IMR-90 (cell line): ENCODE data around the gene FAM114A2. TPM values are rescaled to one million over a fixed set of nuclear protein-coding genes. Genes with fewer than 3 reads are reported as not detected.

Experiments
- ATAC-seq: fragments of 200-7000 bp; cut with Tn5 transposase; 2 replicates; pipeline ENCODE4 v1.9.1; 2020; ENCODE audit warnings: low read depth, mild to moderate bottlenecking, moderate library complexity
- BruUV-seq: library from RNA; stranded (reverse); fragments of 400-500 nt; replicated peaks from 2 replicates; lab custom pipeline; 2021; lab: Mats Ljungman, UMichigan
- CTCF ChIA-PET: fragments of 300-600 bp; formaldehyde crosslinking; extraction: SDS; loops from one replicate; lab custom pipeline; 2021; ENCODE audit warnings: antibody characterized with exemption; lab: Yijun Ruan, JAX
- POLR2A ChIA-PET: fragments of 300-600 bp; sonication (Branson Sonifier 250); formaldehyde crosslinking; loops from one replicate; lab custom pipeline; 2022; ENCODE audit warnings: antibody characterized with exemption; ENCODE audit not compliant: unreplicated experiment; lab: Charles Lee
- DNase-seq: peaks from one replicate; pipeline ENCODE4 v3.0.0; 2013
- H2AFZ ChIP-seq: replicated peaks from 2 replicates; pipeline ENCODE3; 2013; ENCODE audit warnings: low read length, mild to moderate bottlenecking; ENCODE audit not compliant: poor library complexity
- H2AK5ac ChIP-seq: 2 replicates; pipeline ENCODE4 v1.6.1; 2013; ENCODE audit warnings: low read depth, low read length, inconsistent platforms
- H2AK9ac ChIP-seq: replicated peaks from 2 replicates; pipeline ENCODE3; 2013; ENCODE audit warnings: mild to moderate bottlenecking, low read depth, low read length, moderate library complexity; ENCODE audit not compliant: poor library complexity
- H2BK120ac ChIP-seq: 2 replicates; pipeline ENCODE4 v1.6.1; 2013; ENCODE audit warnings: low read depth, low read length, inconsistent platforms
- H2BK15ac ChIP-seq: 3 replicates; pipeline ENCODE4 v1.6.1; 2013; ENCODE audit warnings: low read depth, low read length, inconsistent platforms
- H2BK20ac ChIP-seq: 2 replicates; pipeline ENCODE4 v1.6.1; 2013; ENCODE audit warnings: low read depth, mild to moderate bottlenecking, inconsistent platforms, low read length, moderate library complexity
- H2BK5ac ChIP-seq: 2 replicates; pipeline ENCODE4 v1.6.1; 2013; ENCODE audit warnings: mild to moderate bottlenecking, low read depth, low read length, inconsistent platforms; ENCODE audit not compliant: poor library complexity, severe bottlenecking
- H3K14ac ChIP-seq: replicated peaks from 2 replicates; pipeline ENCODE4 v1.6.1; 2013; ENCODE audit warnings: low read depth, low read length, inconsistent platforms
- H3K18ac ChIP-seq: 2 replicates; pipeline ENCODE4 v1.6.1; 2013; ENCODE audit warnings: low read depth, low read length, control low read depth
- H3K23ac ChIP-seq: 2 replicates; pipeline ENCODE4 v1.6.1; 2013; ENCODE audit warnings: low read depth, low read length, inconsistent platforms
- H3K27ac ChIP-seq: 2 replicates; pipeline ENCODE4 v1.5.1; 2013; ENCODE audit warnings: mild to moderate bottlenecking, control low read depth, low read length; ENCODE audit not compliant: insufficient read depth
- H3K27me3 ChIP-seq: 2 replicates; pipeline ENCODE4 v1.6.1; 2013; ENCODE audit warnings: low read length; ENCODE audit not compliant: control insufficient read depth, insufficient read depth
- H3K36me3 ChIP-seq: 2 replicates; pipeline ENCODE4 v1.6.1; 2013; ENCODE audit warnings: low read length, mixed read lengths; ENCODE audit not compliant: control insufficient read depth, insufficient read depth
- H3K4ac ChIP-seq: 2 replicates; pipeline ENCODE4 v1.6.1; 2013; ENCODE audit warnings: low read depth, low read length, inconsistent platforms
- H3K4me1 ChIP-seq: 2 replicates; pipeline ENCODE4 v1.6.1; 2013; ENCODE audit warnings: low read length, mixed read lengths; ENCODE audit not compliant: control insufficient read depth, insufficient read depth
- H3K4me2 ChIP-seq: 2 replicates; pipeline ENCODE4 v1.6.1; 2013; ENCODE audit warnings: low read depth, mild to moderate bottlenecking, control low read depth, low read length, moderate library complexity
- H3K4me3 ChIP-seq: 2 replicates; pipeline ENCODE4 v1.5.1; 2013; ENCODE audit warnings: low read depth, mild to moderate bottlenecking, control low read depth, low read length, moderate library complexity; ENCODE audit not compliant: insufficient read depth
- H3K56ac ChIP-seq: 2 replicates; pipeline ENCODE4 v1.6.1; 2013; ENCODE audit warnings: low read length, inconsistent platforms; ENCODE audit not compliant: insufficient read depth; ENCODE audit errors: extremely low read depth
- H3K79me1 ChIP-seq, 2 experiments: 2 replicates each; pipeline ENCODE4 v1.6.1; 2013; ENCODE audit warnings: low read length in 2 of 2, inconsistent platforms in 1 of 2, low read depth in 1 of 2
- H3K9ac ChIP-seq: 2 replicates; pipeline ENCODE4 v1.6.1; 2013; ENCODE audit warnings: low read depth, low read length, control low read depth
- H3K9me1 ChIP-seq: 2 replicates; pipeline ENCODE4 v1.6.1; 2013; ENCODE audit warnings: low read length, inconsistent platforms; ENCODE audit not compliant: insufficient read depth
- H3K9me3 ChIP-seq: 2 replicates; pipeline ENCODE4 v1.6.1; 2013; ENCODE audit warnings: low read length; ENCODE audit not compliant: control insufficient read depth, insufficient read depth
- H4K20me1 ChIP-seq: 2 replicates; pipeline ENCODE4 v1.6.1; 2013; ENCODE audit warnings: low read length, inconsistent platforms; ENCODE audit not compliant: insufficient read depth
- H4K5ac ChIP-seq: 2 replicates; pipeline ENCODE4 v1.6.1; 2013; ENCODE audit warnings: mild to moderate bottlenecking, low read depth, low read length, control low read depth
- H4K8ac ChIP-seq, 2 experiments: 2 replicates each; pipeline ENCODE4 v1.6.1; 2013; ENCODE audit warnings: low read depth in 2 of 2, low read length in 2 of 2, control low read depth in 1 of 2, inconsistent platforms in 1 of 2
- H4K91ac ChIP-seq: 2 replicates; pipeline ENCODE4 v1.6.1; 2013; ENCODE audit warnings: low read depth, low read length, inconsistent platforms; ENCODE audit not compliant: insufficient read depth
- BHLHE40 ChIP-seq: fragments of 150-350 bp; IDR thresholded peaks from 2 replicates; pipeline ENCODE4 v1.6.1; 2016; ENCODE audit warnings: mild to moderate bottlenecking, low read depth, low read length
- CEBPB ChIP-seq: IDR thresholded peaks from 2 replicates; pipeline ENCODE4 v1.6.1; 2012; ENCODE audit warnings: low read depth, low read length, improper control_type of control experiment
- MAFK ChIP-seq: IDR thresholded peaks from 2 replicates; pipeline ENCODE4 v1.6.1; 2012; ENCODE audit warnings: low read depth, low read length, improper control_type of control experiment
- MXI1 ChIP-seq: IDR thresholded peaks from 2 replicates; pipeline ENCODE4 v1.6.1; 2012; ENCODE audit warnings: low read depth, mild to moderate bottlenecking, low read length, moderate library complexity, borderline replicate concordance
- NFE2L2 ChIP-seq: fragments of 150-350 bp; IDR thresholded peaks from 2 replicates; pipeline ENCODE4 v1.6.1; 2016; ENCODE audit warnings: low read depth, mild to moderate bottlenecking, low read length
- RCOR1 ChIP-seq: IDR thresholded peaks from 2 replicates; pipeline ENCODE4 v1.6.1; 2012; ENCODE audit warnings: mild to moderate bottlenecking, low read length, improper control_type of control experiment; ENCODE audit not compliant: insufficient replicate concordance
- SMC3 ChIP-seq: fragments of 150-350 bp; IDR thresholded peaks from 2 replicates; pipeline ENCODE4 v1.6.1; 2016; ENCODE audit warnings: low read depth, mild to moderate bottlenecking, antibody characterized with exemption, low read length, moderate library complexity
- WGBS, 2 experiments: methylation state at CpG; one replicate each; pipeline versions ENCODE4 v1.1.5 to v1.1.7; 2013; ENCODE audit warnings: missing lambda C conversion rate in 2 of 2; ENCODE audit not compliant: insufficient read length in 1 of 2; ENCODE audit errors: extremely low coverage in 2 of 2; 5-methylcytosine and 5-hydroxymethylcytosine counted together
- dilution Hi-C: fragments of 300-500 bp; cut with HindIII; formaldehyde crosslinking; loops from one replicate; pipeline ENCODE4 v1.14.3; 2018; ENCODE audit warnings: low sequenced_read_pairs; ENCODE audit not compliant: unreplicated experiment
- in situ Hi-C: fragments of 300-500 bp; cut with MboI; formaldehyde crosslinking; loops from 3 replicates; pipeline ENCODE4 v1.14.3; 2019; ENCODE audit warnings: low sequenced_read_pairs, inconsistent platforms, mixed read lengths
- intact Hi-C: fragments of 100-400 bp; cut with micrococcal nuclease; formaldehyde crosslinking; loops from 2 replicates; pipeline ENCODE4 v1.10.0; 2022
- polyA plus RNA-seq, 3 experiments: library from polyadenylated mRNA; depleted of rRNA; stranded (reverse); fragments of >200 nt; gene quantifications; 2 replicates each; pipeline ENCODE4 v1.2.3, GENCODE V29; 2012; ENCODE audit warnings: low replicate concordance in 1 of 3
- total RNA-seq: library from RNA; depleted of rRNA; stranded (reverse); fragments of >200 nt; gene quantifications from 2 replicates; pipeline ENCODE4 v1.2.3, GENCODE V29; 2012

FAM114A2 gene
- total and polyA plus RNA-seq, 2 of the 4 experiments (the other 2 are of a cell fraction): 13.2 to 41.2 TPM

DNA sequence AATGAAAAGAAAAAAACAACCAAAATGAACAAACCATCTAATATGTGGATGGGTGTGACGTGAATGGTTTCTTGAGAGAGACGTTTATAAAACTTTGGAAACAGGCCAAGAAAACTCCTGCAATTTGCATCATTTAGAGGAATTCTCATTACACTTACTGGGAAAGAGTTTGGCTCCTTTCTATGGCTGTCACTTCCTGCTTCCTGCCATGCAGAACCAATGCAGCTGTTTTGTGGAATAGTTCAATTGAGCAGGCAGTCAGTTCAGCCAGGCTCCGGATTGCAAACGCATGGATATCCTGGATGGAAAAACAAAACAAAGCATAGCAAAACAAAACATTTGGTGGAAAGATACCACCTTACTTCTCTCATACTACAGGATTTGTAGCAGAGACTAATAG lies 36.6 kb downstream of the FAM114A2 start:
- BruUV-seq: no TSS peak
- CTCF ChIA-PET: interaction anchor here (0.9 kb wide), 1 partner anchor 22 kb away, joined by 4 read pairs; no protein-coding TSS in a partner anchor

More for the DNA sequence above, 36.6 kb downstream of the FAM114A2 start:
- H3K36me3 ChIP-seq: 0 out of 2 replicates have a peak, but pooled peaks cover 2% of the 10 kb centered on the region
- H2BK20ac ChIP-seq: no peak overlapping the region
- no peaks in the 10 kb centered on the region for H3K9me1 ChIP-seq
- H3K4ac ChIP-seq: no peak overlapping the region
- no peak overlapping the region for H3K14ac ChIP-seq
- H2AK9ac ChIP-seq: no peak overlapping the region
- no peak overlapping the region for H2BK15ac ChIP-seq
- H2AFZ ChIP-seq: no peak overlapping the region
- H3K4me2 ChIP-seq: no peak overlapping the region
- no peak overlapping the region for H3K4me3 ChIP-seq
- H3K4me1 ChIP-seq: no peaks in the 10 kb centered on the region
- TF ChIP-seq BHLHE40: no peak
- no peak for TF ChIP-seq SMC3
- TF ChIP-seq NFE2L2: no peak
- no peak for TF ChIP-seq MXI1
- no peak for TF ChIP-seq MAFK
- TF ChIP-seq RCOR1: no peak
- no peak for TF ChIP-seq CEBPB
- no peak overlapping the region for H3K27ac ChIP-seq
- POLR2A ChIA-PET: no interaction called here
- no peak overlapping the region for H4K91ac ChIP-seq
- no peak overlapping the region for H4K8ac ChIP-seq
- intact Hi-C loops (no loop called here), dilution Hi-C loops (no loop called here), in situ Hi-C loops (no loop called here)
- peak; percentile 35; the same call in 1 of the 2 replicates for ATAC-seq
- no CpG with 5 or more reads among the region's 4 CpGs for WGBS, 2 experiments
- H4K5ac ChIP-seq: no peak overlapping the region
- H3K56ac ChIP-seq: no peak overlapping the region
- no peak overlapping the region for H3K9ac ChIP-seq
- H3K27me3 ChIP-seq: no peaks in the 10 kb centered on the region
- H2AK5ac ChIP-seq: no peak overlapping the region
- H3K23ac ChIP-seq: no peak overlapping the region
- DNase-seq: peak; percentile 30
- H3K18ac ChIP-seq: no peak overlapping the region
- H3K9me3 ChIP-seq: no peaks in the 10 kb centered on the region
- no peaks in the 10 kb centered on the region; a peak in 1 of 4 replicates for H3K79me1 ChIP-seq
- H2BK120ac ChIP-seq: no peak overlapping the region
- H2BK5ac ChIP-seq: no peak overlapping the region
- no peaks in the 10 kb centered on the region for H4K20me1 ChIP-seq
